Glutamatergic neuron (in vitro differentiated cells): ENCODE data around the gene ARFRP1. TPM values are rescaled to one million over a fixed set of nuclear protein-coding genes. Genes with fewer than 3 reads are reported as not detected.
A peak's percentile ranks its signal among the peaks of the same experiment; 100 is the strongest.

Source experiments
- DNase-seq: peaks from one replicate; pipeline ENCODE4 v3.0.0; 2022
- H3K27ac Mint-ChIP-seq: one replicate; pipeline ENCODE4 v1.8.0; 2020; ENCODE audit warnings: mild to moderate bottlenecking, mixed read lengths, inconsistent platforms; ENCODE audit not compliant: unreplicated experiment
- H3K27me3 Mint-ChIP-seq: one replicate; pipeline ENCODE4 v1.8.0; 2020; ENCODE audit warnings: mild to moderate bottlenecking, moderate library complexity, mixed read lengths, inconsistent platforms; ENCODE audit not compliant: unreplicated experiment
- H3K36me3 Mint-ChIP-seq: one replicate; pipeline ENCODE4 v1.8.0; 2020; ENCODE audit warnings: mild to moderate bottlenecking, mixed read lengths, inconsistent platforms; ENCODE audit not compliant: unreplicated experiment
- H3K4me1 Mint-ChIP-seq: one replicate; pipeline ENCODE4 v1.8.0; 2020; ENCODE audit warnings: mild to moderate bottlenecking, low read depth, mixed read lengths, inconsistent platforms; ENCODE audit not compliant: unreplicated experiment
- H3K4me3 Mint-ChIP-seq: one replicate; pipeline ENCODE4 v1.8.0; 2020; ENCODE audit warnings: mild to moderate bottlenecking, mixed read lengths, inconsistent platforms; ENCODE audit not compliant: unreplicated experiment
- H3K9me3 Mint-ChIP-seq: one replicate; pipeline ENCODE4 v1.8.0; 2020; ENCODE audit warnings: mild to moderate bottlenecking, moderate library complexity, mixed read lengths, inconsistent platforms; ENCODE audit not compliant: unreplicated experiment
- CTCF ChIP-seq: fragments of 200-600 bp; sonication (generic); IDR thresholded peaks from one replicate; pipeline ENCODE4 v1.5.0; 2021; ENCODE audit not compliant: partially characterized antibody, unreplicated experiment
- total RNA-seq: library from RNA; stranded (reverse); fragmentation: NEBNext Ultra II Directional; extraction: Animal tissue kit (Norgen Biotek cat#: 25700); gene quantifications from one replicate; pipeline ENCODE4 v1.2.1, GENCODE V29; 2021; ENCODE audit not compliant: unreplicated experiment

The ARFRP1 gene
- total RNA-seq, 1 donor from 2014 or later = 51.9 TPM

GRCh38 chr20:63741354-63741675 is 33.5 kb upstream of the ARFRP1 start:
- Mint-ChIP-seq H3K4me3 (no peak overlapping the region), H3K36me3 (no peaks in the 10 kb centered on the region)

GRCh38 chr20:63740627-63741353 is 33.0 kb upstream of the ARFRP1 start:
- Mint-ChIP-seq H3K27ac (no peak overlapping the region), H3K9me3 (peaks cover 10% of the 10 kb centered on the region)
- peak; percentile 77 for DNase-seq

More at GRCh38 chr20:63741354-63741675, 33.5 kb upstream of the ARFRP1 start:
- peaks cover 9% of the 10 kb centered on the region for H3K27me3 Mint-ChIP-seq
- no peak overlapping the region for H3K27ac Mint-ChIP-seq
- no peak for TF ChIP-seq CTCF
- peaks cover 2% of the 10 kb centered on the region for H3K4me1 Mint-ChIP-seq
- no peak for DNase-seq
- H3K9me3 Mint-ChIP-seq = peaks cover 11% of the 10 kb centered on the region

DNA sequence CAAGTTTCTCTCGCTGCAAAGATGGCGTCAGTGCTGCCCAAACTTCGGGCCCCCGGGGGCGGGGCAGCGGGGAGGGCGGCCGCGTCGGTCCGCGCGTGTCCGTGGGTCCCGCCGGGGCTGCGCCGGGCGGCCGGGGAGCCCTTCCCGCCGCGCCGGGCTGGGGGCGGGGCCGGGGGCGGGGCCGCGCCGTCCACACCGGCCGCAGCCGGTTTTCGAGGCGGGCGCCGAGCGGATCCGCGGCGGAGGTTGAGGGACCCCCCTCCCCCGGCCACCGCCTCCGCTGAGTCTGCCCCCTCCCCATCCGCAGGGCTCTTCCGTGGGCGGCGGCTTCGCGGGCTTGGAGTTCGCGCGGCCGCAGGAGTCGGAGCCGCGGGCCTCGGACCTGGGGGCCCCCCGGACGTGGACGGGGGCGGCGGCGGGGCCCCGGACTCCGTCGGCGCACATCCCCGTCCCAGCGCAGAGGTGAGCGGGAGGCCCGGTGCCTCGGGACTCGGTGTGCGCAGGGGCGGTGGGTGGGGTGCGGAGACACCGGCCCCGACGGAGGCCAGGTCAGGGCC is 32.4 kb upstream of the ARFRP1 start:
- TF ChIP-seq CTCF = no peak

More at GRCh38 chr20:63740627-63741353, 33.0 kb upstream of the ARFRP1 start:
- TF ChIP-seq CTCF = no peak
- Mint-ChIP-seq H3K36me3 (no peaks in the 10 kb centered on the region), H3K4me1 (peaks cover 7% of the 10 kb centered on the region), H3K27me3 (peaks cover 11% of the 10 kb centered on the region), H3K4me3 (no peak overlapping the region)

GRCh38 chr20:63739130-63740069 is 31.6 kb upstream of the ARFRP1 start, which contains the start of gene SLC2A4RG:
Gene SLC2A4RG (plus strand): TSS chr20:63739776. CDS start chr20:63739913, 137 bp downstream.
- Mint-ChIP-seq H3K27me3 (peaks cover 9% of the 10 kb centered on the region), H3K4me1 (peaks cover 7% of the 10 kb centered on the region), H3K36me3 (no peaks in the 10 kb centered on the region), H3K4me3 (no peak within 1 kb of the TSS), H3K9me3 (peaks cover 5% of the 10 kb centered on the region), H3K27ac (no peak within 1 kb of the TSS)
- DNase-seq = peak; percentile 76
- TF ChIP-seq CTCF = no peak

More for the DNA sequence above, 32.4 kb upstream of the ARFRP1 start:
- H3K9me3 Mint-ChIP-seq = peaks cover 9% of the 10 kb centered on the region
- no peak overlapping the region for H3K4me3 Mint-ChIP-seq
- peaks cover 7% of the 10 kb centered on the region for H3K4me1 Mint-ChIP-seq
- peaks cover 11% of the 10 kb centered on the region for H3K27me3 Mint-ChIP-seq
- H3K27ac Mint-ChIP-seq = no peak overlapping the region
- H3K36me3 Mint-ChIP-seq = no peaks in the 10 kb centered on the region
- peak; percentile 58 for DNase-seq
